DMS79 treated with DMSO at 0.1 percent for 48 hours (cell line): ENCODE results near the gene LMAN1L.

Experiments used
- DNase-seq: peaks from one replicate; lab custom pipeline; 2025; lab: John Stamatoyannopoulos, UW

LMAN1L gene

DNA sequence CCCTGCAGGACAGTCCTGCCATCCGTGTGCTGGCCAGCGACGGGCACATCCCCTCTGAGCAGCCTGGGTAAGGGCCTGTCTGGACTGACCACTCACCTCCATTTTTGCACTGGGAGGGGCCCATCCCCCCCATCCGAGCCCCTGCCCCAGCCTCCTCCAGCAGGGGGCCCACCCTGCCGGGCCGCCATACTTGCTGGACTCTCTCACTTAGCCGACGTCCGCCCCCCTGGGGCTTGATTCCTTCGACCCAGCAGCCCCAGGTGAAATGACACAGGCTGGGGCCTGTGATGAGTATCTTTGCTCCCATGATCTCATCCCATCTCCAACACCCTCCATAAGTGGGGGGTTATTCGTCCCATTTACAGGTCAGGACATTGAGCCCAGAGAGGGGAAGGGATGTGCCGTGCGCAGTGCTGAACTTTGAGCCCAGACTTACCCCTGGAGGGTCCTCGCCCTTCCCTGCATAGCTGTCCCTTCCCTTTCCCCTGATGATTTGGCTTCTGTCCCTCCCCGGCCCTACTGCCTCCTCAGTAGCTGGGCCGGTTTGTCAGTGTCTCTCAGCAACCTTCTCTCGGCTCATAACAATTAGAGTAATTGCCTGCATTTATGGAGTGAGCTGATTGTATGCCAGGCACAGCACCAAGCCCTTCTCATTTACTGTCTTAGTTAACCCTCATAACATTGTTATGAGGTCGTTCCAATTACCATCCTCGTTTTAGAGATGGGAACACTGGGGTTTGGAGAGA is 4.2 kb downstream of the LMAN1L start:
- DNase-seq = no peak

DNA sequence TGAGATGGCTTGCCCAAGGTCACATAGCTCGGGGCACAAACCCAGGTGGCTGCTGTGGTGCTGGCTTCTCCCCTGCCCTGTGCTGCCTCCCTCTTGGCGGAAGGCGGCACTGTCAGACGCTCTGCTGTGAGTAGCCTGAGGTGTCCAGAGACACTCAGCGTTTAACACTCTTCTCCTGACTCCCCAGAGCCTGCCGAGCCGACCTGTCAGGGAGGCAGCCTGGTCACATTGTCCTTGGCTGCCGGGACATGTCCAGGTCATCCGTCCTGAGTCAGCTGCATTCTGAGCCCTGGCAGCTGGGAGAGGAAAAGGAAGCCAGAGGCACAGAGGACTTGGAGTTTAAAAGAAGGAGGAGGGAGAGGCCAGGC is 4.7 kb downstream of the LMAN1L start:
- no peak for DNase-seq

DNA sequence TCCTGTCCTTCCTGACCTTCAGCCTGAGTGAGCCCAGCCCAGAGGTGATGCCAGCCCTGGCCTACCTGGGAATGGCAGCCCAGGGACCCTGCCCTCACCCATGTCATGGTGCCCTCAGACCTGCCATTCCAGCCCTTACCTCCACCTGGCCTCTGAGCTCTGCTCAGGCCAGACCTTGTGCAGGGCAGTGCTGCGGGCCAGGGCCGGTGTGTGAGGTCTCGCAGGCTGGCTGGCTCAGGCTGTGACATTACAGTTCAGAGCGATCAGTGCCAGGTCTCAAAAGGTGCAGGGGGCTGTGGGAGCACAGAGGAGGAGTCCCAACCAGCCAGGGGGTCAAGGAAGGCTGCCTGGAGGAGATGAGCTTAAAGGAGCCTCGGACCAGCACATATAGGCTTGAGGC is 7.4 kb downstream of the LMAN1L start:
- no peak for DNase-seq

DNA sequence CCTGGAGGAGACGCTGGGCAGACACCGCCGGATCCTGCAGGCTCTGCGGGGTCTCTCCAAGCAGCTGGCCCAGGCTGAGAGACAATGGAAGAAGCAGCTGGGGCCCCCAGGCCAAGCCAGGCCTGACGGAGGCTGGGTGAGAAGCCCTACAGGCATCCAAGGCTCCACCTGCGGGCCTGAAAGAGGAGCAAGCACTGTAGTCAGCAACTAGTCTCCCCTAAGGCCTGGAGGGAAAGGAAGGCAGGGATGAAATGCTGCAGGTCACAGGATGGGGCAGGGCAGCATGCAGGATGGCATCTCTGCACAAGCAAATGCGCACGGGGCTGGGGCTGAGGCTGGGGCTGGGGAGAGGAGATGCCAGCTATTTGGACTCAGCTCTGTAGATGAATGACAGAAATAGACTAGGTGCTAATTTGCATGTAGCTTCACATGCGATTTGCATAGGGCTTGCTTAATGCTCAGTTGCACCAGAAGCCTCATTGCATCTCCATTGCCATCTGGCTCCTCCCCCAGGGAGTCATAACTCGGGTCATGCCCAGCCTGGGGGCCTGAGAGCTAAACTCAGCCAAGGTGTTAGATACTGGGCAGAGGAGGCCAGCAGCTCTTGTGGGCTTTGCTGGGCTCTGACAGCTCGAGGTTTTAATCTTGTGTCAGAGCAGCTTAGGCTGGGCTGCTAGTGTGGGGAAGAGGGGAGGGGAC is 8.6 kb downstream of the LMAN1L start:
- no peak for DNase-seq

DNA sequence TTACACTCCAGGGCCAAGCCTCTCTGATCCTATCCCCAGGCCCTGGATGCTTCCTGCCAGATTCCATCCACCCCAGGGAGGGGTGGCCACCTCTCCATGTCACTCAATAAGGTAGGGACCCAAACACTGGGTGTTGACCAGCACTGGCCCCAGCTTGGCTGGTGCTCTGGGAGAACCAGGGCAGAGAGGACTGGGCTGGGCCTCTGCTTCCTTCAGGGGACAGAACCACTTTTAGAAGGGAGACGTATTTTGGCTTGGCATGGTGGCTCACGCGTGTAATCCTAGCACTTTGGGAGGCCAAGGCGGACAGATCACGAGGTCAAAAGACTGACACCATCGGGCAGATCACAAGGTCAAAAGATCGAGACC is 9.1 kb downstream of the LMAN1L start:
- DNase-seq = no peak

DNA sequence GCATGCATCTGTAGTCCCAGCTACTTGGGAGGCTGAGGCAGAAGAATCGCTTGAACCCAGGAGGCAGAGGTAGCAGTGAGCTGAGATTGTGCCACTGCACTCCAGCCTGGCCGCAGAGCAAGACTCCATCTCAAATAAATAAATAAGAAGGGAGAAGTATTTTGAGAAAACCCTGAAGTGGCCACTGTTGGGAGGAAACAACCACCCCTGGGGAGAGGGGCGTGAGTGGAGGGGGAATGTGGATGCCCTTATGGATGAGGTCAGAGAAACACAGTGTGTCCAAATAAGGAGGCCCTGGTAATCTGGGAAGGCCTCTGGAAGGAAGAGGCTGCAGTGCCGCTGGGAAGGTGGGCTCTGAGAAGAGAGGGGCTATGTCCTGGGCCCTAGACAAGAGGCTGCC is 9.6 kb downstream of the LMAN1L start:
- DNase-seq = no peak

DNA sequence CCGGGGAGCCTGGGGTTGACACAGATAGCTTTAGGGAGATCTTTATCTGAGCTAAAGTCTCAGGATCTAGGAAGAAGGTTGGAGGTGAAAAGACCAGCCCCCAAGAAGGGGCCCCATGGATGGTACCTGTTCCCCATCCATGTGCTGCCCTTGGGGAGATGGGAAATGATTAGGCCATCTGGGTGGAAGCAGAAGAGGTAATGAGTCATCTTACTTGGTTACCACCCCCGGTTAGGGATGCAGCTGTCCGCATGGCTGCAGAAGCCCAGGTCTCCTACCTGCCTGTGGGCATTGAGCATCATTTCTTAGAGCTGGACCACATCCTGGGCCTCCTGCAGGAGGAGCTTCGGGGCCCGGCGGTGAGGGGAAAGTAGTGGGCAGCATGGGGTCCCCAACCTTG is 10.7 kb downstream of the LMAN1L start:
- no peak for DNase-seq

DNA sequence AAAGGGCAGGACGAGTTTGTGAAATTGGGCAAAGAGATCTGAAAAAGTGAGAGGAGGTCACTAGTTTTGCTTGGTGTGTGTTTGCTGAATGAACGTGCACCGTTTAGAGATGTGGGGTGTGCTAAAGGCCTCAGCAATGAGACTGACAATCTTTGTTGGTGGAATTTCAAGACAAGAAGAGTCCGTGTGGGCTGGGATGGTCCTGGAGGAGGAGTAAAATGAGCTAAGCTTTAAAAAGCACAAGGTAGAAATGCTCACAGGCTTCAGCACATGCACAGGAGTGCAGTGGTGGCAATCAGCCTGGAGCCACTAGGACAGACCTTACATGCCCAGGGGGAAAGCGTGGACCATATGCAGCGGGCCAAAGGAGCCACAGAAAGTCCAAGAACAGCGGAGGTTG is 12.3 kb downstream of the LMAN1L start:
- no peak for DNase-seq

DNA sequence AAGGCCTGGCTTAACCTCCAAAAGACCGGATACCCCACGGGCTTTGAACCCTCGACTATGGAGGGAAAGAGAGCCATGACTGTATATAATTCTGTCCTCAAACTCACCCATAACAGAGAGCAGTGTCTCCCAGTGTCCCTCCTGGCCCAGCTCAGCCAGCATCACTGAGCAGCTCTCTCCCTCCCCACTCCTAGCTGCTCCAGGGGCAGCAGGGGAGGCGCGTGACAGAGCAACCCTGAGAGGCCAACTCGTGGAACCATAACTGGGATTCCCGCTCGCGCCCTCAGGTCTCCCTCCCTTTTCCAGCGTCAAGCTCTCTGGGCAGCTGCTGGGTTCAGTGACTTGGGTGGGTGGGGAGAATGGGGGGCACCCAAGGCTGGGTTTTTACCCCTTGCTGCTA is 13.2 kb downstream of the LMAN1L start:
- DNase-seq = no peak

DNA sequence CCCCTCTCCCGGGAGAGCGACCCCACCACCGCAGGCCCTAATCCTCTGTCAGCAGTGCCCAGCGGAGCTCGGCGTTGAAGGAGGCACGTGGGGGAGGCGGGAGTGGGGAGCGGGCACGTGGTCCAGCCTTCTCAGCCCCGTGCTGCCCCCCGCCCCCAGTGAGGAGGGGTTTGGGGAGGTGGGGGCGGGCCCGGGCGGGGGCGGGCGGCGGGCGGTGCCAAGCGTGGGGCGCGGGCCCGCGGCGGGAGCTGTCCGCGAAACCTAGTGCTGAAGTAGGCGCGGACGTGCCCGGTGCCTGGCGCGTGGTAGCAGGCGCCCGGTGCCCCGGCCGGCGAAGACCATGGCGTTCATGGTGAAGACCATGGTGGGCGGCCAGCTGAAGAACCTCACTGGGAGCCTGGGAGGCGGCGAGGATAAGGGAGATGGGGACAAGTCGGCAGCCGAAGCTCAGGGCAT is 13.8 kb downstream of the LMAN1L start, which contains the start of gene CPLX3:
Gene CPLX3, plus strand, starts transcription at position 264 of the 456 bp plus-strand sequence. Its CDS starts 77 bp downstream, at position 341.
- DNase-seq = no peak

DNA sequence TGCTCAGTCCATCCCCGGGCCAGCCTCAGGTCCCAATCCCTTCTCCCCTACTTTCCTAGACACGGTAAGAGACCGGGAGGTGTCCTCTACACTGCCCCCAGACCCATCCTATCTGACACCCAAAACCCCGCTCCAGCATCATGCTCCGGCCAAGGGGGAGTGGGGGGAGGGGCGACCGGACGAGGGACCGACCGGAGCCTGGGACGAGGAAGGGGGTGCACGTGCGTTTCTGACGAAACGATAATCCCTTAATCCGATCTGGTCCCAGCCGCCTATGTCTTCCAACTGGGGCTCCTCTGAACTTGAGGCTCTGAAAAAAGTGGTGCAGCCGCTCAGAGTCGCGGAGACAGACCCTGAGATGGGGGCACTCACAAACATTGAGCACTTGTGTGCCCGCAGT is 14.3 kb downstream of the LMAN1L start:
- no peak for DNase-seq

DNA sequence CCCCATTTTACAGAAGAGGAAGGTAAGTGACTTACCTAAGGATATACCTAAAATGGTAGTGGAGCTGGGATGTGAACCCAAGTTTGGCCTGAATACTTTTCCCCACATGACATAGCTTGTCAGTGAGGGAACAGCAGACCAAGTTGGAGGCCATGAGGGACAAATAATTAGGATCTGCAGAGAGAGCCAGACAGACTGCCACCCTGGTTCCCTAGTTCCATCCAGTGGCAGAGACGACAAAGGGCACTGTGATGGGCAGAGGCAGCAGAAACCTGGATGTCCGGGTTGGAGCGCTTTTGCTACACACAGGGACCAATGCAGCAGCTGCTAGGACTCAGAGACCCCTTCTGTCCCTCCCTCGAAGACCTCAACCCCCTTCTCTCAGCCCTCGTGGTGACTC is 15.0 kb downstream of the LMAN1L start:
- DNase-seq = no peak

DNA sequence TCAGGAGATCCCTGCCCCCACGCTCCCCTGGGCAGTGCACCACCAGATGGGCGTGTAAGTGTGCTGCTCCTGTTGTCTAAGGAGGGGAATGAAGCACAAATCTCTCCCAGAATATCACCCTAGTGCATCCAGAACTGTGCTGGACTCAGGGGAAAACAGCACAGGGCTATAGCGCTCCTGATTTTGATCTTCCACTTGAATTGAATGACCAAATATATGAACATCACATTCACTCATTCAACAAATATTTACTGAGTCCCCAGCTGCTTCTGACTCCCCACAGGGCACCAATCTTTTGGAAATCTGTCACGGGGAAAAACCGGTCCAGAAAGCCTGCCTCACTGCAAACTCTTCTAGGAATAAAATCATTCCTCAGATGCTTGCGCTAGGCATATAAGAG is 16.2 kb downstream of the LMAN1L start:
- DNase-seq = no peak

DNA sequence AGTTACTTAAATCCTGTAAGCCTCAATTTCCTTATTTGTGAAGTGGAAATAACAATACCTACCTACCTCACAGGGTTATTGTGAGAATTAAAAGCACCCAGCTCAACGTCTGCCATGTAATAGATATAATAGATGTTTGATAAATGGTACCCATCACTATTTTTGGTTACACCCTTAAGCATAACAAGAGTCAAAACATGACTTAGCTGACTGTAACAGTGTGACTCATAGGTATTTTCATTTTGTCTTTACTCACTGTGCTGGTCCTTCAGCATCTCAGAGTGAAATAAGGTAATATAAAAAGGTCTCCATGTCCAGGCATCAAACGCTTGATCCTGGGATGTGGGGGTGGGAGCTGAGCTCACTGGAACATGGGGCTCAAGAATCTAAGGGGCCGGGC is 16.9 kb downstream of the LMAN1L start:
- no peak for DNase-seq

DNA sequence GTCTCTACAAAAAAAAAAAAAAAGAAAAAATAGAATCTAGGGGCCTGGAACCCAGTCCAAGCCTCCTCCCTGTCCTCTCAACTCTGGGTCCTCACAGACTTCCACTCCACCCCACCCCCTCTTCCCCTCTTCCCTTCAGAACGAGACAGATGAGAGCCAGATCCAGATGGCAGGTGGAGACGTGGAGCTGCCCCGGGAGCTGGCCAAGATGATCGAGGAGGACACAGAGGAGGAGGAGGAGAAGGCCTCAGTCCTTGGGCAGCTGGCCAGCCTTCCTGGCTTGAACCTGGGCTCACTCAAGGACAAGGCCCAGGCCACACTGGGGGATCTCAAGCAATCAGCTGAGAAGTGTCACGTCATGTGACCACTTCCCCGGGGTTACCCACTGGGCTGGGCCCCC is 17.4 kb downstream of the LMAN1L start:
- DNase-seq = no peak

DNA sequence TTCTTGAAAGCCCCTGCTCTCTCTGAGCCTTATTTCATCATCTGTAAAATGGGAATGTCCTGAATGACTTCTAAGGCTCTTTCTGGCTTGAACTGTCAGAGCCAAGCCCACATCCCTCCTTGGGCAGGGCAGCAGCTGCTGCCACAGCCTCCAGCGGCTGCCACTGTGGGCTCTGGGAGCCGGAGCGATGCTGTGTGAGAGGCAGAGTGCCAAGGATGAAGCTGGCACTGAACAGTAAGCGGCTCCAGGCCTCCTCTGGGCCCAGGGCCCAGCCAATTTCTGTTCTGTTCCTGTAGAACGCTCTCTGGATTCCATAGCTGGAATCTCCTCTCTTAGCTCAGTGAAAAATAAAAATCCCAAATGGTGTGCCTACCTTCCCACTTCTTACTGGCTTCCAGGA is 18.2 kb downstream of the LMAN1L start:
- no peak for DNase-seq

DNA sequence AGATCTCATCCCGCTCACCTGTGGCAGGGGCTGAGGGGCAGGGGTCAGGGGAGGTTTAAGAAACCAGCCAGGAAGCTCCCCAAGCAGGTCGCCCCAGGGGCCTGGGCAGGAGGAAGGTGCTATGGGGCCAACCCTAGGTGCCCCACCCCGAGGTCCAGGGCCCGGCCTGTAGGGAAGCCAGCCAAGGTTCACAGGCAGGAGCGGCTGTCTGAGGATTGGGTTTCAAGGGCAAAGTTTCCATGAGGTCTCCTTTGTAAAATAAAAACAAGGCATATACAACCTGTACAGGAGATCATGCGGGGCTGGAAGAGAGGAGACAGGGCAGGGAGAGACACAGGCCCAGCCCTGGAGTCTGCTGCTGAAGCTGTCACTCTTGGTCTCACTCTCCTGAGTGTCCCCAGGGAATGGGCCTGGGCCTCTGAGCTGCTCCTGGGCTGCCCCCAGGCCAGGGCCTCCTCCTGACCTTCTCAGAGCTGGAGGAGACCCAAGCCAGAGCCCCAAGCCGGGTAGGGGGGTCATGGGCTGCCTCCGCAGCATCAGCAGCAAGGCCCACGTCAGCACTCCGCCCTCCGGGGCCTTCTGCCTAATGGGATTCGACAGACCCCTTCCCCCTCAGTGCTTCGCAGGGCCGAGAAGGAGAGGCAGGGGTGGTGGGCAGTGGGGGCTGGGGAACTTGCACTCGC is 19.3 kb downstream of the LMAN1L start:
- no peak for DNase-seq

DNA sequence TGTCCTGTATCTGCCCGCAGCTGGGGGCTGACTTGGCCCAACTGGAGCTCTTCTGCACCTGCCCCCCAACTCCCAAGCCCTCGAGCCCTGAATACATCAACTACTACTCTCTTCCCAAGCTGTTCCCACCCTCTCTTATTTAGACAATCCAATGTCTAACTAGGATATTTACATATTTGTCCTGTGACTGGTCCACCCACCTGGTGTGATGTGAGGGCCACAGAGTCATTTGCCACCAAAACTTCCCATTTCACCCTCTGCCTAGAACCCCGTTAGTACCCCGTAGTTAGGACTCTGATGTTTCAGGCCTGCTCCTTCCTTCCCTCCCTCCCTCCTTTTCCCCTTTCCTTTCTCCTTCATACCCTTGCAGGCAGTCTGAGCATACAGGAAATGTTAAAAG is 20.2 kb downstream of the LMAN1L start:
- DNase-seq = no peak

DNA sequence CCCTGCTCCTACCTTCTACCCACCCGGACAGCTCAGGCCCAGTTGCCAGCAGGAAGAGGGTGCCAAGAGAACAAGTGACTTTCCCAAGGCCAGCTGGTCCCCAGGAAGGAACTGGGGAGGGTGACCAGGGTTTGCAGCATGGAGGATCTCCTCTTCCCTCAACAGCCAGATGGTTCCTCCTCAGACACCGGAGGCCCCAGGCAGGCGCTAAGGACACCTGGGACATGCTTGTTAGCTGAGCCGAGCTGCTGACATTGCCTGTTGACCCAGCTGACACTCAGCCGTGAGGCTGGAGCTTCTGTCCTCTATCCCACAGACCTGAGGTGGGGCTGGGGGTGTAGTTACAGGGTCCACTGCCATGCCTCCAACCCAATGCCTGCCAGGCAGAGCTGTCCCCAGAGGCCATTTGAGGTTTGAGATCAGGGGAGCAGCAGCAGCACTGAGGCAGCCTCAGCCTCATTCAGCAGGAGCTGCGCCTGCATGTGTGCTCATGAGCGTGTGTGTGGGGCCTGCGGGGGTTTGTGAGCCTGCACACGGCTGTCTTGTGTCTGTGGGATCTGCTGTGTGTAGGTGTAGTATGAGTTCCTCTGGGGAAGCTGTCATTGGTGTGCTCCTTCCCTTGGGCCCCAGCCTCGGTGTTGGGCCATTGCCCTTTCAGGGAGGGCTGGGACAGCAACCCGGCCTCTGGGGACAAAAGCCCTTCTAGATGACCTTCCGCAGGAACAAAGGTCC is 20.9 kb downstream of the LMAN1L start:
- DNase-seq = no peak

DNA sequence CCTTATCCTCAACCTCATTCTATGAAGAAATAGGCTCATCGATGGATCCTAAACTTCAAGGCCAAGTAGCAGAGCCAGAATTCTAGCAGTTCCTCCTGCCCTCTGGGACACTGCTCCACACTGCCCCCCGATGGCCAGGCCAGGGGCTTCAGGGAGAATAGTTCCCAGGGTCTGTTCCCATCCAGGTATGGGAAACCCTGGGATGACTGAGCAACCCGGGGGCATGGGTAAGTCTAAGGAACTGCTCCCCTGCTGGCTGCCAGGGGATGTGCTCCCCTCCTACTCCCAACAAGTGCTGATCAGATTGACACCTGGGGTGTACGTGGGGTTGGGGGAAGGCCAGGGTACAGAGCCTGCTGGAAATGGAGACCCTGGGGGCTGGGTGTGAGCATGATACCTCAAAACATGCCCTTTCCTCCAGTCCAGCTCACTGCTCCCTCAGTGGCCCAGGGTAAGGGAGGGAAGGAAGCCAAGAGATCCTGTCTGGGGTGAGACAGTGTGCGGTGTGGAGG is 22.7 kb downstream of the LMAN1L start:
- no peak for DNase-seq

DNA sequence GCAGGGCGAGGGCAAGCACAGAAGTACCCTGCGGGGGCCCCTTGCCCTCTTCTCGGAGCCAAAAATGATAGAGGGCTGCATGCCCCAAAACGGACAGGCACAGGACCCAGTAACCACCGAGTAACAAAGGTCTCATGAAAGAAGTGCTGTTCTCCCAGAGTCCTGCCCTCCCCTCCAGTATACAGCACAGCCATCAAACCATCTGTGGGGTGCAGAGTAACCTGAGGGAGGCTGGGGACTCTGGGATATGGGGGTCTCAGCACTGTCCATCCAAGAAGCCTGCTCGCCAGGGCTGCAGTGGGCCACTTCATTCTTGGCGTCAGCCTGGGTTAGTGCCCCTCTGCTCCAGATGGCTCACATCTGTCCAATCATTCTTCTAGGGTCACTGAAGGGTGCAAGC is 24.2 kb downstream of the LMAN1L start:
- no peak for DNase-seq

DNA sequence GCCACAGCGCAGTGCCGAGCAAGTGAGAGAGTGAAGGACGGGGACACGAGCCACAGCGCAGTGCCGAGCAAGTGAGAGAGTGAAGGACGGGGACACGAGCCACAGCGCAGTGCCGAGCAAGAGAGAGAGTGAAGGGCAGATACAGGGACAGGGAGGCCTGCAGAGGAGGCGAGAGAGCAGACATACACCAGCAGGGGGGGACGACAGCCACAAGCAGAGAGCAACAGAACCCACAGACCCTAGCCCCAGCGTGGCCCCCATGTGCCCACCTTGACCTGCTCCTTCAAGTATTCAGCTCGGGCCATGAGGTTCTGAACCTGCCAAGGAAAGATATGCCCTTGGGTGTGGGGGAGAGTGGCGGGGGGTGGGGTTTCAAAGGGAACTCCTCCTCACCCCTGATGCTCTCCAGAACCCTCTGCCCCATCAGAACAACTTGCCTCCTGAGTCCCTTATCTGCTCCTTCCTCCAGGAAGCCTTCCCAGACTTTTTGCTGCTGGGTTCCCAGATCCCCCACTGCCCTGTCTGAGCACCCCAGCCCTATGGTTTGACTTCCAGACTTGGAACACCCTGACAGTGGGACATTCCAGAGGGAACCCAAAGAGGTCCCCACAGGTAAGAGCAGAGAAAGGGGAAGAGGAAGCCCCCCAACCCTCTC is 25.0 kb downstream of the LMAN1L start:
- no peak for DNase-seq
